Eye (tissue), 1 donor: ENCODE measurements around the gene NOL6.
A peak's percentile ranks its signal among the peaks of the same experiment; 100 is the strongest.
"Not testable (repeated sequence)": the region's sequence is repeated elsewhere in the genome, so short reads cannot be mapped to it uniquely, and the experiment has no call there.

Experiments used
- DNase-seq: peaks from one replicate; pipeline ENCODE4 v3.0.0-alpha.2; 2015

Gene NOL6

DNA sequence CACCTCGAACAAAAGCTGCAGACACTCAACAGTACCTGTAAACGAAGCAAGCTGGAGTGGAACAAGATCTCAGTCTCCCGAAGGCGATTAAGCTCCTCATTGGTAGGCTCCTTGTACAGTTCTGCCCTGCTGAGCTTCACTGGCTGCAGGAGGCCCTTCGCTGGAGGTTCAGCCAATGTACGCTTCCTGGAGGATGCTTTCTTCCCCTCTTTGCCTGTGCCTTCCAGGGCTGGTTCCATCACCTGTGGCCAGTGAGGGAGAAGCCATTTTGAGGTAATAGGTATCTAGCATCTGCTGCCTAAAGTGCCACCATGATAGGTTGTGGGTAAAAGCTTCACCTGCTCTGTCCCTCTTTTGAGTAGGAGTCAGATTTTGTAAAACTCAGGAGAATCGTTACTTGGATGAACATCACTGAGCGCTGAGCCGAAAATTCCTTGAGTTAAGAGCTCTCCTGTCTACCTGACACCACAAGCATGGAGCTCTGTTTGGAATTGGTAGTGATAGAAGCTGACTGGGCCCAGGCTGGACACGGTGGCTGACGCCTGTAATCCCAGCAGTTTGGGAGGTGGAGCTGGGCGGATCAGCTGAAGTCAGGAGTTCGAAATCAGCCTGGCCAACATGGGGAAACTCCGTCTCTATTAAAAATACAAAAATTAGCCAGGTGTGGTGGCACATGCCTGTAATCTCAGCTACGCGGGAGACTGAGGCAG, 1.4 kb downstream of the NOL6 start:
- DNase-seq: no peak

DNA sequence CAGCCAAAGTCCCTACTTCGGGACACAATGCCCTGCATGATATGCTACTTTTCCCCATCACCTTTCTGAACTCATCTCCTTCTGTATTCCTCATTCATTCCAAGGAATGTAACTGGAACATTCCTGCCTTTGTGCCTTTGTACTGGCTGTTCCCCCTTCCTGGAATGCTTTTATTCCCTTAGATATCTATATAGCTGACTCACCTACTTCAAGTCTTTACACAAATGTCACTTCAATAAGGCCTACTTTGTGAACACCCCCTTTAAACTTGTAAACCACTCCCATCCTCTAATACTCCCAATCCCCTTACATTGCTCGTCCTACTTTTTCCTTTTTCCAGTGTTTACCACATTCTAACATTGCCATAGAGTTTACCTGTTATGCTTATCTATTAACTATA, 2.4 kb downstream of the NOL6 start:
- no peak for DNase-seq

DNA sequence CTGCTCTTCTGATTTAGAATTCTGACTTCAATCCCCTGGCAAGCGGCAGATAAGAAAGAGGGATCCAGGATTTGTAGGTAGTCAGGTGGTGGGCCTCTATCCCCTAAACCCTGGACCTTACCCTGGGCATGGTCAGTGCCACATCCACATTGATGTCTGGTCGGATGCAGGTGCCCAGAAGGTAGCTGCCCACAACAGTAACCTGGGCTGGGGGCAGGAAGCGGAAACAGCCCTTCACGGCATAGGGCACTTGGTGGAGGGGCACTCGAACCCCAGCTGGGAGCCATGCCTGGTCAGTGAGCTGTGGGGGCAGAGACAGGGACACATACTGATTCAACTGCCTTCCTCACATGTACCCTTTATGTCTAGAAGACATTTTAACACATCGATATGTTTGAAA, 3.8 kb downstream of the NOL6 start:
- DNase-seq: no peak

DNA sequence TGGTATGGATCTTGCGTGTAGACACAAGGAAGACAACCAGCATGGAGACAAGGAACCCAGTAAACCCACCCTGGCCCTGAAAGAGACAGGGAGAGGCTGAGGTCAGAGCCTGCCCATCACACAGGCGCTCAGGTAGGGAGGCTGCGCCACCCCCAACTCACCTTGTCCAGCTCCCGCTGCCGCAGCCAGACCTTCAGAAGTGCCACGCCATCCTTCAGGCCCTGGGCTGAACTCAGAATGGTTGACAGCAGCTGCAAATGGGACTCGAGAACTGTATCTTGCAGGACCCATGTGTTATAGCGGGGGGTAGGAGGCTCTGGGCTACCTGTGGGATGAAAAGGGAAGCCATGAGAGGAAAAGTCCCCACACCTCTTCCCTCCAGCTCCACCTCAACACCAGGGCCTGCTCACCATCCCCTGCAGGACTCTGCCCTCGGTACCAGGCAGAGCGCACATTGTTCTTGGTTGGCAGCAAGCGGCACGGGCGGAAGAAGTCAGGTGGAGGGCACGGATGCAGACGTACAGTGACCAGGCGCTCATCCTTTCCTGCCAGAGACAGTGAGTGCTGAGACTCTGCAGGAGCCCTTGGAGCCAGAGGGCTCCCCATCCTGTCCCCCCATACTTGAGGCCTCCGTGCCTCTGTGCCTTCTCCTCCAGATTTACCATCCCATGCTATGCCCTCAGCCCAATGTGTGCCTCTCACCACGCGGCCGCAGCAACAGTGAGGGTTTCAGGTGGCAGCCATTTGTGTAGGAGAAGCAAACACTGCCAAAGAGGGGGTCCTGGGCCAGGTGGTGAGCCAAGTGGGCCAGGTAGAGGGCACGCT, 4.7 kb downstream of the NOL6 start:
- DNase-seq: no peak

DNA sequence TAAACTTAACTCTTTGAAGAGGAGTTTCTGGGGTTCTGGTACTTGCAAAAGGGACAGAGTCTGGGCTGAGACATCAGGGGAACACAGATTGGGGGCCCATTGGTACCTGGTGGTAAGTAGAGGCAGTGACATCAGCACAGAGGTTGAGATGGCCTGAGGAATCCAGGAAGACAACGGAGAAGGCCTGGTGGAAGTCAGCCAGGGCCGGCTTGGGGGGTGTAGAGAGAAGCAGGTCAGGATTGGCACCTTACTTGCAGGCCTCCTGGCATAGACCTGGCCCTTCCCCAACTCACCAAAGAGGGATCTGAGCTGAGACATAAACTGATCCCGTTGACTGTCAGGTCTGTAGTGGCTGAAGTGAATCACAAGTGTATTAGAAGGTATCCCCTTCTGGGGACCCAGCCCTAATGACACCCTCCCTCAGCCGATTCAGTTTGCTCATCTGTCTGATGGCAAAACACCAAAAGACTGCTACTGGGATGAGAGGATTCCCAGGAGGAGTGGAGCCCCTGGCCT, 5.5 kb downstream of the NOL6 start:
- DNase-seq: no peak

DNA sequence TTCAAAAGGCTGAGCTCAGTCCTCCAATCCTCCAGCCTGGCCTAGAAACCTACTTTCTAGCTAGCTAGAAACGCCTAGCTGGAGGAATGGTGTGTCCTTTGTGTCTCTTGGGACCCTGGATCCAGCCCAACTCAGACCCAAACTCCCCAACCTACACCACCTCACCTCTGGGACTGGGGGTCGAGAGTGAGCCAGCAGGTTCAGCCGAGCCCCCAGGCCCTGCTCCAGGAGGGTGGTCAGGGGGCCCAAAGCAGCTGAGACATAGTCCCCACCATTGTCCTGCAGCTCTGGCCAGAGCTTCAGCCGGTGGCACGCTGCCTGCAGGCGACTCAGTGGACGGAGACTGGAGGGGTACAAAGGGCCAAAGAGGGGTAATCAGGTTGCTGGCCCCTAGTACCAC, 6.2 kb downstream of the NOL6 start:
- DNase-seq: no peak

DNA sequence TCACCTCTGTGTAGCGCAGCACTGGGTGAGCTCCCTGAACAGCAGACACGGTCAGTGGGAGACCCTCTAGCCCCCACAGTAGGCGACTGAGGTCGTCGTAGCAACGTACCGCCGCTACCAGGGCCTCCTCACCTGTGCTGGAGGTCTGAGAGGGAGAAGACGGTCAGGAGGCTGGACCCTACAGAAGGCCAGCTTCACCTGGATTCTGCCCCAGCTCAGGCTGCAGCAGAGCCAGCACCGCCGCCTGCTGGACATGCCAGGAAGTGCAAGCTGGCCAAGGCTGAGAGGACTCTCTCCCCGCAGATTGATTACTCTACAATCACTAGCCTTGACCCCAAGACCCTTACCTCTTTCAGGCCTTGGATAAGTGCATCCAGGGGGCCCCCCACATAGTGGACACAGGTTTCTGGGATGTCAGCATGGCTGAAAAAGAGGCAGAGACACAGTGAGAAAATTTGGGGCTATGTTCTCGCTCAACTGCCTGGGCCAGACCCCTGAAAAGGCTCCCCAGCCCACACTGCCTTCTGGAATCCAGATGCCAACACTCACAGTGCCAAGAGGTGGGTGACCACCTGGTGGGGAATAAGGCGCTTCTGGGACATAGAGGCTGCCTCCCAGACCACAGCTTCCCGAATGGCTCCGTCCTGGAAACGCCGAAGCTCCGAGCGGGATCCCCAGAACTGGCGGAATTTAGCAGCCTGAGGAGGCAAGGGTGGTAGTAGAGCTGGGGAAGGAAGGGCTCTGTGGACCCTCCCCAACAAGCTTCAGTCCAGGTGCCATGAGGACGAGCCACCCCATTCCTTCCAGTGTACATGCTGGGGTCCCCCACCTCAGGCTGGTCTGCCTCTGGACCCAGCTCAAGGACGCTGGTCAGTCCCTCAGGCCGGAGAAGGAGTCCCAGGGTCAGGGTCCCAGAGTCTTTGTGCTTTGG, 6.9 kb downstream of the NOL6 start:
- peak; percentile 64 for DNase-seq

DNA sequence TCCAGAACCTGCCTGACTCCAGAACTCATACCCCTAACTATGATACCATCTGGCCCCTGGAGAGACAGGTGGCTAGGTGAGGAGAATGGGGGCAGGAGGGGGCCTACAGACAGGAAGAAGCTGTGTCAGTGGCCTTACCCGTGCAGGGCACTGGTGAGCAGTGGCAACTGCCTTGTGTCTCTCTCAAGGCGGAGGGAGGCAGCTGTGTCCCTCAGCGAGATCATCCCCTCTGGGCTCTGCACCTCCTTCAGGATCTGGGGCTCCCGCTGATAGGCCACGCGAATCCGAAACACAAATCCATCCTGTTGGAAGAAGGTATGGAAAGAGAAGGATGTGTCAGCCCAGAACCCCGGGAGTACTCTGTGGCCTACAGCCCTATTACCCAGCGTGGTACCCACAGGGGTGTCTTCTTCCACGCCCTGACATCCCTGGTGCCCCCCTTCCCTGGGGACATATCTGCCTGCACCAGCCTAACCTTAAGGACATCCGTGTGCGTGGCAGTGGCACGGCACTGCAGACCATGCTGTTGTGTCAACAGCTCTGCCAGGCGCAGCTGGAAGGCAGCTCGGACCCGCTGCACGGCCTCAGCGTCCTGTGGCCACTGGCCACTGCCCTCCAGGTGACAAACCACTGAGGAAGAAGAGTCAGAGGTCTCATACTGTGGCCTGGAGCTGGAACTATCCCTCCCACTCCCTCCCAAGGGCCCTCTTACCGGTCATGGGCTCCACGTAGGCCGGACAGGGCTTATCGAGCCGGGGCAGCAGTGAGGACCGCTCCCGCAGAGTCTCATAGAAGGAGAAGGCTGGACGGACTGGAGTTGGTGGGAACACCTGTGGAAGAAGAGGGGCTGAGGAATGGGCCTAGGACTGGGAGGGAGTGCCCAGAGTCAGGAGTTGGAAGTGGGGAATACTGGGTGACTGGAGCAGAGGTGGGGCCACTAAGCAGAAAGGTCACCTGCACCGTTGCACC, 7.8 kb downstream of the NOL6 start:
- no peak for DNase-seq

DNA sequence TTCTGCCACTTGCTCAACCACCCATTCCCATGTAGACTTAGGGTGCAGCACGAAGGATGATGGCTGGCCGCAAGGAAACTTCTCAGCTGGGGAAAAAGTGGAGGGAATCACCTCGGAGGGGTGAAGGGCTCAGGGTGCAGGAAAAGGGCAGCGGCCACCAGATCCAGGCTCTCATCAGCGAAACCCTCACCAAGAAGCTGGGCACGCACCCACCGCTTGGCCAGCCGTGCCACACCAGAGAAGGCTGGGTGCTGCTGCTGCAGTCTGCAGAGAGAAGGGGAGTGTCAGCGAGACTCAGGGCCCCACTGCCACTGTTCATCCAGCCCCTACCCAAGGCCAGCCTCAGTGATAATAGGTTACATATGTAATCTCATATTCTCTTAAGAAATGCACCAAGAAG, 8.6 kb downstream of the NOL6 start:
- no peak for DNase-seq

DNA sequence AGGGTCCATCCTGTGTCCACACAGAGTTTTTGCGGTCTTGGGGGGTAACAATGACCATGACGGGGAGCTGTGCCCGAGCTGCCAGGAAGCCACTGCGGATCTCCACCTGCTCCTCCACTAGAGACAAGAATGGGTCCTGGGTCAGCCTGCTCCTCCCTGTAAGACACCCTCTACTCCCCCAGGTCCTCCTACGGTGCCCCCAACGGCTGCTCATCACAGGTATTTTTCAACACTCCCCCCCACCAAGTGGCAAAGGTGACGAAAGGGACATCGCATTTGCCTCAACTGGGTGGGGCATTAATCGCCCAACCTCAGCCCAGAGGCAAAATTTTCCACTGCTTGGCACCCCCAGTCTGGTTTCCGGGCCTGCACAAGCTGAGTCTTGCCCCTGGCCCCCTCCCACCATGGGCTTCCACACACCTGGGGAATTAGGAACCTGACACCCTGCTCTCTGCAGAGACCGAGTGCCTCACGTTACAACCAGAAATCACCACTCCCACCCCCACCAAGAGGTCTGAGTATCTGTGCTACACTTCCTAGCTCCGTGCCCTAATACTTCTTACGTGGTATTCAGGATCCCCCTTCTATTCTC, 9.6 kb downstream of the NOL6 start:
- DNase-seq: no peak

DNA sequence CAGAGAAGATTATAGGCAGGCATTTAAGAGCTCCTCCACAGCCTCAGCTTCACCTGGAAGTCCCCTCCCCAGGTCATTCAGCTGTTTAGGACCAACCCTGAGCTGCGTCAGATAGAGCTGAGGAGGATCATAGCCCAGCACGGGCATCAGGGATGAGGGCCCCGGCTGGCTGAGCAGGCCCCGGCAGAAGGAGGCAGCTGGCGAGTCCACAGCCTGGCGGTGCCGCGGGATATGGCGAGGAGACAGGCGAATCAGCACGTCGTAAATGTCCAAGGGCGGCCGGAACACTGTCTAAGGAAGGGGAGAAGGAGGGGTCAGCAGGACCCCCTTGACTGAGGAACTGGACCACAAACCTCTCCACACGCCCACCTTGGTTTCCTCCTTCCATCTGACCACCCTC, 10.6 kb downstream of the NOL6 start:
- DNase-seq: no peak

DNA sequence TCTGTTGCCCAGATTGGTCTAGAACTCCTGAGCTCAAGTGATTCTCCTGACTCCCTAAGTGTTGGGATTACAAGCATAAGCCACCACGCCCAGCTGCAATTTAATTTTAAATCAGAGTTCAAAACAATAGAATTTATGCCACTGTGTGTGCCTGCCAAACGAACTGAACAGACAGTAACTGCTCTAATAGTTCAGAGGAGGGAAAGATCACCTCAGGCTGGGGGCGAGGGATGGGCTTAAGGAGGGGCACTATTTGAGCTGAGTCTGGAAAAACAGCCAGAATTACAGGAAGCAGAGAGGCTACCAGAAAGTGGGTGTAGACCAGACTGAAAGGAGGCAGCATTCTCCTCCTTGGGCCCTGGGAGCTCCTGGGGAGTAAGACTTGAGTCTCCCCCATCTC, 12.2 kb downstream of the NOL6 start:
- DNase-seq: no peak

DNA sequence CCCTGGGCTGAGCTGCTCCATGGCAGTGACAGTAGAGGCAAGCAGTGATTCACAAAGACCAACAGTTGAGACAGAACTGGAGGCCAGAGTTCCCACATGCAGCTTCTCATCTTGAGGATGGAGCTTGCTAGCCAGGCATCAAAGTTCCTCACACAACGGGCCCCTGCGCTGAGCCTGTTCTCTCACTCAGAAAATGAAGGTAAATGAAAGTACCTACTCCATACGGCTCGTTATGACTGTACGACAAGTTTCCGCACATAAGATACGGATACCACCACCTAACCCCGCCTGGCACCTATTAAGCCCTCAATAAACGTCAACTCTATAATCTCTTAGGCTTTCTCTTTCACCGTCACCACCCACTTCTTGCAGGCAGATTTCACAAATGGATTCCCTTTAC, 12.9 kb downstream of the NOL6 start:
- no peak for DNase-seq

DNA sequence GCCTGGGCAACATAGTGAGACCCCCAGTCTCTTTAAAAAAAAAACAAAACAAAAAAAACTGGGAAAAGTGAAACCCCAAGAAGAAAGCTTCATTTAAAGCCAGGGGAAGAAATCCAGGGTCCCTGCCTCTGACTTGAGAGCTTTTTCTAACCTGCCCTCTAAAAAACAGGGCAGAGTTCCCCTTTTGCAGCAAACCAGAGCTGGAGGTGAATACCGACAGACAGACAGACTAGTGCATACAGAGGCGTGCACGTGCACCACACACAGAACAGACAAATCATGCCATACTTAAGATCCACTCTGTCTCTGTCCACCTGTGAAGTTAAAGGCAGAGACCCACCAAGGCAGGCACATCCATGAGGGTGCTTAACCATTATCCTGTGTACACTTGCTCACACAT, 14.6 kb downstream of the NOL6 start:
- DNase-seq: no peak

DNA sequence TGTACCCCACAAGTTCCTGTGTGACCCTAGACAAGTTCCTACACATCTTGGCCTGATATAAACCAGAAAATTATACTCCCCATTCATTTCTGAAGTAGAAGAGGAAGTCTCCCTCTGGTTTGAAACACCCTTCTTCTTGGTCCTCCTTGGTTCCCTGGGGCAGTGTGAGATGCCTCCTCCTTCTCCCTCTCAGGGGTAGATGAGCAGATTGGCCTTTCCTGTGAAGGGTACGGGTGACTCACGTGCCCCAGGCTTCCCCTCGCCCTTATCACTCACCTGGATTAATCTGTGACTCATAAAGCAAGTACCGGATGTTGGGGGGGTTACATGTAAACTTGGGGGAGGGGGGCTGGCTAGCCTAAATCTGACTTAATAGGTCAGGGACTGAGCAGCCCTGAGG, 15.3 kb downstream of the NOL6 start:
- no peak for DNase-seq

DNA sequence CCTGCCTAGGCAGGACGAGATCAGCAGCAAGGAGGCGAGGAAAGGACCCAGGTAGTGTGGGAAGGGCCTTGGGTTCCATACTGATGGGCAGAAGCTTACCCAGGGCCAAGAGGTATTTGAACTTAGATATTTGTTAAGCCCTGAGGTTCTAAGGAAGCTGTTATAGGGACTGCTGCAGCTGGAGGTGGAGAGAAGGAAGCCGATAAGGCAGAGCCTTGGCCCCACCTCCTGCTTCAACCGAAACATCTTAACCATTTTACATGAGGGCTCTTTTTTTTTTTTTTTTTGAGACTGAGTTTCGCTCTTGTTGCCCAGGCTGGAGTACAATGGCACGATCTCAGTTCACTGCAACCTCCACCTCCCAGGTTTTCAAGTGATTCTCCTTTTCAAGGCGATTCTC, 17.8 kb downstream of the NOL6 start:
- DNase-seq: no peak

DNA sequence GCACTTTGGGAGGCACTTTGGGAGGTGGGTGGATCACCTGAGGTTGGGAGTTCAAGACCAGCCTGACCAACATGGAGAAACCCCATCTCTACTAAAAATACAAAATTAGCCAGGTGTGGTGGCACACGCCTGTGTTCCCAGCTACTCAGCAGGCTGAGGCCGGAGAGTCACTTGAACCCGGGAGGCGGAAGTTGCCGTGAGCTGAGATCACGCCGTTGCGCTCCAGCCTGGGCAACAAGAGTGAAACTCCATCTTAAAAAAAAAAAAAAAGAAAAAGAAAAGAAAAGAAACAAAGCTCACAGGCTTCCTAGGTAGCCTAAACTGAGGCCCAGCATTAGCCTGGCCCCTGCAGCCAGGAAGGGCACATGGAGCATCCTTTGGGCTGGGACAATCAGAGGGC, 18.3 kb downstream of the NOL6 start:
- DNase-seq: not testable (repeated sequence)

DNA sequence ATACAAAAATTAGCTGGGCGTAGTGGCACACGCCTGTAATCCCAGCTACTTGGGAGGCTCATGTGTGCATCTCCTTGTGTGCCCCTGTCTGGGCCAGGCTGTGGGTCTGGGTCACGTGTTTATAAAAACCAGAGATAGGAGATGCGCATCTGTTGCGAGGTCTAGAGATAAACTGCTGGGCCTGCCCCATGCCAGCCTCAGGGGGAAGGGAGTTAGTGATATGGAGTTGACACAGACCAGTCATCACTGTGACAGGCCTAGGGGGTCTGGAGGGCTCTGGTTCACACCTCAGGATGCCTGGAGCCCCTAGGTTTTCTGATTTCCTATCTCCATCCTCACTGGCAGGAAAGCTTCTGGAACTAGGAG, 19.1 kb downstream of the NOL6 start:
- not testable (repeated sequence) for DNase-seq

DNA sequence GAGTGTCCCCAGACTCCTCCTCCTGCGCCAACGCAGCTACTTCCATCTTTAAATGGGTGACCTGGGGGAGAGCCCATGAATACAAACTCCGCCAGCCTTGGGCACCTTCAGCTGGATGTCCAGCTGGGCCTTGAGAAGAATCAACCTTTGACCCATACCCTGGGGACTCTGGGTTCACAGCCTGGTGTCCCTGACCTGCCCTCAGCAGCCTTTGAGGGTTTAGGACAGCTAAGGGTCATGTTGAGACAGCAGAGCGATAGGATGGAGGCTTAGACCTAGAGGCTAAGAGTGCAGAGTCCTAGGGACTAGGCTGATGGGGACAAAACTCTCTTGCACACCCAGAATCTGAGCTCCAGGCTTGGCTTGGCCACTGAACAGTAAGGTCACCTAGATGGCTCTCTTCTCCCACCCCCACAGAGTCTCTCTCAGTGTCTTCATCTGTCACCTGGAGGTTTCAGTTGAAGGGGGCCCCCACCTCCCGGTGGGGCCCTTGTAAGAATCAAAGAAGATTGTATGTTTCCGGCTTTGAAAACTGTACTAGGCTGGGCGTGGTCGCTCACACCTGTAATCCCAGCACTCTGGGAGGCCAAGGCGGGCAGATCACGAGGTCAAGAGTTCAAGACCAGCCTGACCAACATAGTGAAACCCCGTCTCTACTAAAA, 19.6 kb downstream of the NOL6 start:
- no peak for DNase-seq

DNA sequence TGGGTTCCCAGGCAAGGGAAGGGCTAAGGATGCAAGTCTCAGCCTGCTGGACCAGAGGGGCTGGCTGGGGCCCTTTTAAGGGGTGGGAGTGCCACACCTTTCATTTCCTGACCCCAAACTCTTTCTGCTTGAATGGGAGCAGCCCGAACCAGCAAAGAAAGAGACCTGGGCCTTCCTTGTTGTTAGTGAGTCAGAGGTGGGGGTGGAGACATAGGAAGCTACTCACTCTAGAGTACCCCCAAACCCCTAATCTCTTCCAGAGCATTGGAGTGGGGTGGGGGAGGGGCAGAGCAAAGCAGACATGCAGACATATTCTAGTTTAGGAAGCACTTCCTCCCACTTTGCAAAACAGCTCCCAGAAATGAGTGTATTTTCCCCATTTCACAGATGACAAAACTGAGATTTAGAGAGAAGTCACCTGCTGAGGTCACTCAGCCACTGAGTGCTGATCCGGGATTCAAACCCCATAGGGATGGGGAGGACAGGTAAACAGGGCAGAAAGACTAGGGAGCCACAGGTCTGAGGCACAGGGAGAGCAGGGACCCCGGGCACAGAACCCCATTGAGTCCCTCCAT, 20.4 kb downstream of the NOL6 start:
- no peak for DNase-seq

DNA sequence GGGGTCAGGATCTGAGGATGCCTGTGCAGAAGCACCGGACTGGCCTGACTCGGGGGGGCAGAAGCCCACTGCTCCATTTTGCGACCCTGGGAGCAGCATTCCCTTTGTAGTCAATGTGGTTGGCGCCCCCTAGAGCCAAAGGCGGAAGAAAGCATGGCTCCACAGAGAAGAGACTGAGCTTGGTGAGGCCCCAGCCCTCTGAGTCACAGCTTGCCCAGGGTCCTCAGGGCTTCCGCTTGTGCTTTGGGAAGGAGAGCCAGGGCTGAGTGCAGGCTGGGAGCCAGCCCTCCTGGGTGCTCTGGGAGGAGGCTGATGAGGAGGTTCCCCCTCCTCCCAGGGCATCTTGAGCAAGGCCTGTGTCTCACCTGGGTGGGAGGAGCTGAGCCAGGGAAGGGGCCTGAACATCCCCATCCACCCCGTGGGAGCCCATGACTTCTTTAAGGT, 20.9 kb downstream of the NOL6 start:
- DNase-seq: peak; percentile 88
